HG03175 (cell line): ENCODE results near the gene CD4.
A peak's percentile ranks its signal among the peaks of the same experiment; 100 is the strongest.
"Not testable (repeated sequence)": the region's sequence is repeated elsewhere in the genome, so short reads cannot be mapped to it uniquely, and the experiment has no call there.

Experiments used
- ATAC-seq: cut with Tn5 transposase; IDR thresholded peaks from one replicate; pipeline ENCODE4 v1.9.1; 2021; ENCODE audit warnings: mild to moderate bottlenecking, moderate library complexity; ENCODE audit not compliant: unreplicated experiment

The CD4 gene

GRCh38 chr12:6843118-6843902 lies 54.0 kb downstream of the CD4 start:
- ATAC-seq, result no peak

DNA sequence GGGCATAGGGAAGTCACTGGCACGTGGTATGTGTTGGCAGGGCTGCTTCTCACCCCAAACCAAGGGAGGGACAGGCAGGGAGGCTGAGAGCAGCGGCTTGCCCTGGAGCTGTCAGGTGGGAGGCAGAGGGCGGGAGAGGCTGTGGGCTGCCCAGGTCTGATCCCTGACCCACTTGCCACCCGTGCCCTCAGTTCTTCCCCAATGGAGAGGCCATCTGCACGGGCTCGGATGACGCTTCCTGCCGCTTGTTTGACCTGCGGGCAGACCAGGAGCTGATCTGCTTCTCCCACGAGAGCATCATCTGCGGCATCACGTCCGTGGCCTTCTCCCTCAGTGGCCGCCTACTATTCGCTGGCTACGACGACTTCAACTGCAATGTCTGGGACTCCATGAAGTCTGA lies 56.1 kb downstream of the CD4 start:
- no peak for ATAC-seq

DNA sequence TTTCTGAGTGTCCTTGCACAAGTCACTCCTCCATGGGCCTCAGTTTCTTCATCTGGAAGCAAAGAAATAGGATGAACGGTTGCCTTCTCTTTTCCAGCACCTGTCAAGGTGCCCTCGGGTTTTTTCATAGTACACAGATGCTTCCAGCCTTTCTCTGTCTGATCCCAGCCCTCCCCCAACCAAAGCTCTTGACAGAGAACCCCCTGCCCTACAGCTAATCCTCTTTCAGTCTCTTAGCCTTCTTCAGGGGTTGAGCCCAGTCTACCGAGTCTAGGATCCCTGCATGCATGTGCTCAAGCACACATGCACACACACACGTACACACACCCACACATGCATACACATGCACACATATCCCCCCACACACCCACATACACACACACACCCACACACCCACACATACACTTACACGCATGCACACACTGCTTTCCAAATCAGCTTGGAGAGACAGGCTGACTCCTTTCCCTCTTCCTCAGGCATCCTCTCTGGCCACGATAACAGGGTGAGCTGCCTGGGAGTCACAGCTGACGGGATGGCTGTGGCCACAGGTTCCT lies 57.1 kb downstream of the CD4 start:
- ATAC-seq, result no peak

DNA sequence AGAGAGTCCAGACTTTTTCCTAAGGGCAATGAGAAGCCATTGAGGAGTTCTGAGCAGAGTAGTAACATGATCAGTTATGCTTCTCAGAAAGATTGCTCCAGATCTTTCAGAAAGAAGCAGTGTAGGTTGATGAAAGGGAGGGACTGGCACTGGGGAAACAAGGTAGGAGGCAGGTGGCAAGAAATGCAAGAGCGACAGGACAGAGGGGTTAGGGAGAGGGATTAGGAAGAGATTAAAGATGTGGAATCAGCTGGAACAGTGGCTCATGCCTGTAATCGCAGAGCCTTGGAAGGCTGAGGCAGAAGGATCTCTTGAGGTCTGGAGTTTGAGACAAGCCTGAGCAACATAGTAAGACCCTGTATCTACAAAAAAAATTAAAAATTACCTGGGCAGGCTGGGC lies 58.3 kb downstream of the CD4 start:
- no peak for ATAC-seq

- no peak for ATAC-seq
Observed at GRCh38 chr12:6849427-6849826, 60.1 kb downstream of the CD4 start.

DNA sequence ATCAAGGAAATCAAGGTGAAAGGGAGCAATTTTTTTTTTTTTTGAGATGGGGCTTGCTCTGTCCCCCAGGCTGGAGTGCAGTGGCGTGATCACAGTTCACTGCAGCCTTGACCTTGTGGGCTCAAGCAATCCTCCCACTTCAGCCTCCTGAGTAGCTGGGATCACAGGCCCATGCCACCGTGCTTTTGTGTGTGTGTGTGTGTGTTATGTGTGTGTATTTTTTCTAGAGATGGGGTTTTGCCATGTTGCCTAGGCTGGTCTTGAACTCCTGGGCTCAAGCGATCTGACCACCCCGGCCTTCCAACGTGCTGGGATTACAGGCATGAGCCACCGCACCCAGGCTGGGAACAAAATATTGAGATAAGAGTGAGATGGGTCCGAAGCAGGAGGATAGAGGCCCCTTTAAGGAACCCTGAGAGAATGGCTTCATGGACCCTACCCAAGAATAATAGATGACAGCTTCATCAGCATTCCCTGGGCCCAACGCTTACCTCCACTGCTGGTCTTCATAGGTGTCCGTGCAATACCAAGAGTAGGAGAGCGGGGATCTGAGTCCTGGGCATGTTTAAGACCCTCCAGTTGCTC lies 60.7 kb downstream of the CD4 start:
- no peak for ATAC-seq

- ATAC-seq, result no peak
Observed at GRCh38 chr12:6850796-6851152, 61.4 kb downstream of the CD4 start.

GRCh38 chr12:6851153-6851920 lies 62.0 kb downstream of the CD4 start, which contains the start of gene CDCA3:
Gene CDCA3 (minus strand): TSS chr12:6851286. CDS start chr12:6850952, 334 bp downstream.
- peak; percentile 59 for ATAC-seq

- peak; percentile 78 for ATAC-seq
Observed at GRCh38 chr12:6851921-6852650, 62.8 kb downstream of the CD4 start, which contains the start of gene USP5. Gene USP5 (plus strand): TSS chr12:6852150. CDS start chr12:6852180, 30 bp downstream.

GRCh38 chr12:6852651-6853354 lies 63.5 kb downstream of the CD4 start:
- no peak for ATAC-seq

GRCh38 chr12:6853626-6854025 lies 64.3 kb downstream of the CD4 start:
- no peak for ATAC-seq

DNA sequence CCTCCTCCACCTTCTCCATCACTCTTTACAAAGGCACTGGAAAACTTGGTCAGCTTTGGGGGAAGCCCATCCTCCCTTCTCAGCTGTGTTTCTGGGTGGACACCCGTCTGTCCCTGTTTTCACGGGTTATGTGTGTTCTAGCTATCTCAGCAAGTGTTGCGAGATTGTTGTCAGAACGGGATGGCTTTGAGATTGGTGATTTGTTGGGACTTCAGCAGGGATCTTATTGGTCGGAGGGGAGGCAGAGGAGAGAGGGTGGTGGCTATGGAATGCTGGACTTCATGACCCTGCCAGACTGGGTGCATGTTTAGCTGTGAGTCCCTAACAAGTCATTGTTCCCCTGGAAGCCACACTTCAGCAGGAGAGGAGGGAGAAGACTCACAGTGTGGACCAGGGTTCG lies 64.7 kb downstream of the CD4 start:
- ATAC-seq, result no peak

DNA sequence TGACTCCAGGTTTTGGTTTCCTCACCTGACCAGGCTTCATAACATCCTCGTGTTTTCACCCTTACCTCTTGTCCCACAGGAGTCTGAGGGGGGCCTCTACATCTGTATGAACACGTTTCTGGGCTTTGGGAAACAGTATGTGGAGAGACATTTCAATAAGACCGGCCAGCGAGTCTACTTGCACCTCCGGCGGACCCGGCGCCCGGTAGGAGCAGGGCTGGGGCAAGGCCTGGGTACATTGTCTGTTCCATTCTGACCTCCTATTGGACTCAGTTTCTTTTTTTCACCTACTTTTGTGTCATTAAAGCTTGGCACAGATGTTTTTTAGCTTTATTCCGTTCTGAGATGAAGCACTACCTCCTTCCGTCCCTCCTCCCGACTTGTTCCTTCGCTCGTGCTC lies 66.0 kb downstream of the CD4 start:
- ATAC-seq, result no peak

GRCh38 chr12:6858799-6859198 lies 69.5 kb downstream of the CD4 start:
- no peak for ATAC-seq

GRCh38 chr12:6860116-6860515 lies 70.8 kb downstream of the CD4 start:
- no peak for ATAC-seq

DNA sequence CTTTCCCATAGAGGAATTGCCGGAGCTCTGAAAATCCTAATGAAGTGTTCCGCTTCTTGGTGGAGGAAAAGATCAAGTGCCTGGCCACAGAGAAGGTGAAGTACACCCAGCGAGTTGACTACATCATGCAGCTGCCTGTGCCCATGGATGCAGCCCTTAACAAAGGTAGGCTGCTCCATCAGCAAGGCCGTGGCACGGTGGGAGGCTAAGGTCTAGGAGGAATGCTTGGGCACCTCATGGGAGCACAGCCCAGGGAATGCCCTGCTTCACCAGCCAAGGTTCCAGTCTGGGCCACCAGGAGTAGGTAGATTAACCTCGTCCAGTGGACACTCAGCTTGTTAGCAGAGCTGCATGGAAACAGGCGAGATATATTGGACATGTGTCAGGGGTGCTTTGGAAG lies 71.6 kb downstream of the CD4 start:
- ATAC-seq, result no peak

DNA sequence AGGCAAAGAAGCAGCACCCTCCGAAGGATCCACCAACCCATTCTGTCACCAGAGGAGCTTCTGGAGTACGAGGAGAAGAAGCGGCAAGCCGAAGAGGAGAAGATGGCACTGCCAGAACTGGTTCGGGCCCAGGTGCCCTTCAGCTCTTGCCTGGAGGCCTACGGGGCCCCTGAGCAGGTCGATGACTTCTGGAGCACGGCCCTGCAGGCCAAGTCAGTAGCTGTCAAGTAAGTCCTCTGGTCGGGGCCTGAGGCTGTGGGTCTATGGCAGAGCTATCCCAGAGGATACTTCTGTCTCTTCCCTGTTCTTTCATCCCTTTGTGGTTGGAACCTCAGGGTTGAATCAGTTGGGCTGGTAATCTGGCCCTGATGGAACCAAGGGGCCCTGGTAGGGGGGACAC lies 72.1 kb downstream of the CD4 start:
- ATAC-seq, result no peak

- ATAC-seq, result no peak
Observed at GRCh38 chr12:6863033-6863432, 73.7 kb downstream of the CD4 start.

DNA sequence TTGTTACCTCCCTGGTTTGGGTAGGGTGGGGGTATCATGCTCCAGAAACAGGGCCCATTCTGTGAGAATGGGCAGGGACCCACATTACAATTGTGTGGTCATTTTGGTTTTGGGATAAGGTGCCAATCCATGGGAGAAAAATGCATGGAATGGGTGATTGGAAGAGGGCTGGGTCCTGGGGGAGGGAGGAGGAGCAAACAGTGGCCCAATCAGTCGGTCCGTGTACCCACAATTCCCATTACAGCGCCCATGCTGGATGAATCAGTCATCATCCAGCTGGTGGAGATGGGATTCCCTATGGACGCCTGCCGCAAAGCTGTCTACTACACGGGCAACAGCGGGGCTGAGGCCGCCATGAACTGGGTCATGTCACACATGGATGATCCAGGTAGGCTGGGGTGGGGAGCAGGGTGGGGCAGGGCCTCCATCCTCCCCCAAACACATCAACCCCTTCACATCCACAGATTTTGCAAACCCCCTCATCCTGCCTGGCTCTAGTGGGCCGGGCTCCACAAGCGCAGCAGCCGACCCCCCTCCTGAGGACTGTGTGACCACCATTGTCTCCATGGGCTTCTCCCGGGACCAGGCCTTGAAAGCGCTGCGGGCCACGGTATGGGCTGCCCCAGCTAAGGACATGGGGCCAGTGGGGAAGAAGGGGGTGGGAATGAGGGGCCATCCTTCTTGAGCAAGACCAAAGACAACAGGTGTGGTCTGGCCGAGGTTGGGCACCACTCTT lies 74.4 kb downstream of the CD4 start:
- no peak for ATAC-seq

DNA sequence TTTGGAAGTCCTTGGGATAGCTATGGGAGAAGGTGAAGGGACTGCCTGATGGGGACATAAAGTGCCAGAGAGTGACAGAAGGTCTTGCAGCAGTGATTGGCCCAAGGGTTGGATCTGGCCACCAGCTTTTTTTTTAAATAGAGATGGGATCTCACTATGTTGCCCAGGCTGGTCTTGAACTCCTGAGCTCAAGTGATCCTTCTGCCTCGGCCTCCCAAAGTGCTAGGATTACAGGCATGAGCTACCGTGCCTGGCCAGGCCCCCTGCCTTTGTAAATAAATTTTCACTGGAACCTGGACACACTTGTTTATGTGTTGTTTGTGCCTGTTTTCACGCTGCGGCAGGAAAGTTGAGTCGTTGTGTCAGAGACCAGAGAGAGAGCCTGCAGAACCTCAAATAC lies 76.0 kb downstream of the CD4 start:
- ATAC-seq, result not testable (repeated sequence)
